ENCODE results near the gene RASA3.
"Not testable (repeated sequence)": the region's sequence is repeated elsewhere in the genome, so short reads cannot be mapped to it uniquely, and the experiment has no call there.

The RASA3 gene

DNA sequence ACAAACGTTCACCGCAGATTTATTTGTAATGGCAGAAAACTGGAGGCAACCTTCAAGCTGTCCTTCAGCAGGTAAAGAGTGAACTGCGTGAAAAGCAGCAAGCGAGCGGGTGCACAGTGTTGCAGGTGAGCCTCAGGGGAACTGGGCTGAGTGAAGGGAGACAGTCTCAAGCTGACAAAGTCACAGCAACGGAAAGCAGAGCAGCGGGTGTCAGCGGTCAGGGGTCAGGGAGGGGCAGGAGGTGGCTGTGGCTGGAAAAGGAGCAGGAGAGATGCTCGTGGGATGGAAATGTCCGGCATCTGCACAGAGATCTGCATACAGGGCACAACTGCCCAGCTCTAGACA lies 8.5 kb upstream of the RASA3 start:
- DNase-seq = no peak

DNA sequence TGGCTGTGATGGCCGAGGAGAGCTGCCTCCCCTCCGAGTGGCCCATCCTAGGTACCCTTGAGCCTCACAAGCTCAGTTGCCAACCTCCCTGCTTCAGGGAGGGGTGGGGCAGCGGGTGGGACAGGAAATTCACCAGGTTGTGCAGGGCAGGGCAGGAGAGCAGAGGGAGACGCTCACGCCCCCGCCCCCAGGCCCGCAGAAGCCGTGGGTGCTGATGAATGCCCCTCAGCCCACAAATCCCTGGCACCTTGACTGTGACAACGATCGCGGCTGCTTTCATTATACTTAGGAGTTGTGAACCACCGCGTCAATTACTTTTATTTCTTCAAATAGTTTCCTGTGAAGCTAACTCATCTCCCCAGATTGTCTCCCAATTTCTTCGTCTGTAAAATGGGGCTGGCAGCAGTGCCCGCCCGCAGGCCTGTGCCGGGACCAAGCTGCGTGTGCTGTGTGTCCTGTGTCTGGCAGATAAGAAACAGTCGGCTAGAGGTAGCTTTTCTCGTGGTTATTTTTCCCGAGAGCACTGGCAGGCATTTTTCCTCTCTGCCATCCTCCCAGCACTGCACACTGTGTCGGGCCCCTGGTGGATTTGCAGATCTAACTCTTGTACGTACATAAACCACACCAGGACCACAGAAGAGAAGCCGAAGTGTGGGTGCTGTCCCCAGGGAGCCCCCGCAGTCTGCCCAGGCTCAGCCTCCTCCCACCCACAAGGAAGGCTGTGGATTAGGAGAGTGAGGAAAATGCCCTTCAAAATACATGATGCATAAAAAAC lies 7.9 kb upstream of the RASA3 start:
- no peak for DNase-seq

DNA sequence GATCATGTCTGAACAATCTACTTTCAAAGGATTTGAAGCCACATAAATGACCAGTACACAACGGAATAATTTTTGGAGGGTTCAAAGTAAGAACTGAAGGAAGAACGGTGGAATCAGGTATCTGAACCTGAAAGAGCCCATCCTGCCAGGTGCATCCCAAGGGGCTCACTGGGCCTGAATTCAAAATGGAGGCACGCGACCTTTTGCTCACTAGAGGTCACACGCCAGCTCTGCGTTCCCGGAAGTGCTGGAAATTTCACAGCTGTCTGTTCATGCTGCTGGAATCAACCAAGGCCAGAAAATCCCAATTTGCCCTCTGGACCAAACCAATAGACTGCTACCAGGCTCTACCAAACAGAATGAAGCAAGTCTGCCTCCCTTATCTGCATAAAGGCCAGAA lies 4.2 kb upstream of the RASA3 start:
- no peak for DNase-seq

GRCh38 chr13:114135731-114136171 lies 3.3 kb upstream of the RASA3 start:
- no peak for DNase-seq

DNA sequence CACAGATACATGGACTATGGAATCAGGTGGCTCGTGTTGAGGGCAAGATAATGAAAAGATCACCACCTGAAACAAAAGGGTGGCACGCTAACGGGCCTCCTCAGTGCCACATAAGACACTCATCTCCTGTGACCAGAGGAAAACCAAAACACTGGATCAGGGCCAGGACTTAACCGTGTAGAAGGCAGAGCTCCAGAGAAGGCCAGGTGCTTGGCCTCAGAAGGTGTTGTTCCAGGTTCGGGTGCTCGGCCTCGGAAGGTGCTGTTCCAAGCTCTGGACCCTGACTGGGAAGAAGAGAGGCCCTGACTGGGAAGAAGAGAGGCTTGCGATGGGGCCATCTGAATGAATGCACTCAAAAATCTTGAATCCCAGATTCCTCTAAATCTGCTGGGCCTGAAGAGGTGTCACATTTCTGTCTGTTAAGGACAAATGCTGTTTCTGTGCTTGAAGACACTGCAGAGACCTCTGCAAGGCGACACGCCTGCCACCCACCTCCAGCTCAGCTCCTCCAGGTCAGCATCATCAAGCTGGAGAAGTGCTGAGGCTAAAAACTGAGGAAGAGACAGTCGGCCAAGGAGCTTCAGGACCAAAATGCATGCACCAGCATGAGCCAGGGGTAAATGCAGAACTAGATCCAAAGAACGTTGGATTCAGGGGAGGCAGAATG lies 2.7 kb upstream of the RASA3 start:
- no peak for DNase-seq

GRCh38 chr13:114134111-114134943 lies 1.9 kb upstream of the RASA3 start:
- no peak for DNase-seq

DNA sequence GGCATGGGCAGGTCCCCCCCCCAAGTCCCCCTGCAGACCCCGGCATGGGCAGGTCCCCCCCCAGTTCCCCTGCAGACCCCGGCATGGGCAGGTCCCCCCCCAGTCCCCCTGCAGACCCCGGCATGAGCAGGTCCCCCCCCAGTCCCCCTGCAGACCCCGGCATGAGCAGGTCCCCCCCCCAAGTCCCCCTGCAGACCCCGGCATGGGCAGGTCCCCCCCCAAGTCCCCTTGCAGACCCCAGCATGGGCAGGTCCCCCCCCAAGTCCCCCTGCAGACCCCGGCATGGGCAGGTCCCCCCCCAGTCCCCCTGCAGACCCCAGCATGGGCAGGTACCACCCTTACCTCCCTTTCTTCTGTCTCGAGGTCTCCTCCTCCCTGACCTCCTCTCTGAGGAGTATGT lies 1.1 kb upstream of the RASA3 start:
- not testable (repeated sequence) for DNase-seq

DNA sequence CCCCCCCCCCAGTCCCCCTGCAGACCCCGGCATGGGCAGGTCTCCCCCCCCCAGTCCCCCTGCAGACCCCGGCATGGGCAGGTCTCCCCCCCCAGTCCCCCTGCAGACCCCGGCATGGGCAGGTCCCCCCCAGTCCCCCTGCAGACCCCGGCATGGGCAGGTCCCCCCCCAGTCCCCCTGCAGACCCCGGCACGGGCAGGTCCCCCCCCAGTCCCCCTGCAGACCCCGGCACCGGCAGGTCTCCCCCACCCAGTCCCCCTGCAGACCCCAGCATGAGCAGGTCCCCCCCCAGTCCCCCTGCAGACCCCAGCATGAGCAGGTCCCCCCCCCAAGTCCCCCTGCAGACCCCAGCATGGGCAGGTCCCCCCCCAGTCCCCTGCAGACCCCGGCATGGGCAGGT lies 703 bp upstream of the RASA3 start:
- DNase-seq = not testable (repeated sequence)

DNA sequence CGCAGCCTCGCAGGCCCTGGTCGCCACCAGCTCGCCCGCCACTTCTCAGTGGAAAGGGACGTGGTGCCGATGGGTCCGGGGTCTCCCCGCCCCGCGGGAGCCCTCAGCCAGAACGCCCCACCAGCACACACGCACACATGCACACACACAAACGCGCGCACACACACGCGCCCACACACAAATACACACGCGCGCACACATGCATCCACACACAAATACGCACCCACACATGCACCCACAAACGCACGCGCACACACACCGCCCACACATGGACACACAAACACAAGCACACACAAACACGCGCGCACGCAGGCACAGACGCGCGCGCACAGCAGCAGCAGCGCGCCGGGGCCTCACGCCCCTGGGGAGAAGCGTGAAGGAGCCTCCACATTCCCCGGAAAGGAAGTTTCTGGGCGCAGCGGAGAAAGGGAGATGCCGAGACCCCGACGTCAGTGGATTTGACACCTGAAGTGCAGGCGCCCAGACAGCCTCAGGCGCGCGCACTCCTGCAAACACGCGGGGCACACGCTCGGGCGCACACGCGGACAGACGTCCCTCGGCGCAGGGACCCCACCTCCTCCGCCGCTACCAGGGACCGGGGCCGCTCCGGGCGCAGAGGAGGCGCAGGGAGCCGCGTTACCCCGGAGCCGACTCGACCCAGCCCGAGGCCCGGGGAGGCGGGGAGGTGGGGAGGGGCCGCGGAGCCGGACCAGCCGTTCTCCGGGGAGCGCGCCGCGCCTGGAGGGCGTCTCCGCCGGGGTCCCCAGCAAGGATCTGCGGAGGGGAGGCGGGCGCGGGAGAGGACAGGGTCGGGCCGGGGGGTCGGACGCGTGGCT lies 622 bp downstream of the RASA3 start:
- DNase-seq = no peak

DNA sequence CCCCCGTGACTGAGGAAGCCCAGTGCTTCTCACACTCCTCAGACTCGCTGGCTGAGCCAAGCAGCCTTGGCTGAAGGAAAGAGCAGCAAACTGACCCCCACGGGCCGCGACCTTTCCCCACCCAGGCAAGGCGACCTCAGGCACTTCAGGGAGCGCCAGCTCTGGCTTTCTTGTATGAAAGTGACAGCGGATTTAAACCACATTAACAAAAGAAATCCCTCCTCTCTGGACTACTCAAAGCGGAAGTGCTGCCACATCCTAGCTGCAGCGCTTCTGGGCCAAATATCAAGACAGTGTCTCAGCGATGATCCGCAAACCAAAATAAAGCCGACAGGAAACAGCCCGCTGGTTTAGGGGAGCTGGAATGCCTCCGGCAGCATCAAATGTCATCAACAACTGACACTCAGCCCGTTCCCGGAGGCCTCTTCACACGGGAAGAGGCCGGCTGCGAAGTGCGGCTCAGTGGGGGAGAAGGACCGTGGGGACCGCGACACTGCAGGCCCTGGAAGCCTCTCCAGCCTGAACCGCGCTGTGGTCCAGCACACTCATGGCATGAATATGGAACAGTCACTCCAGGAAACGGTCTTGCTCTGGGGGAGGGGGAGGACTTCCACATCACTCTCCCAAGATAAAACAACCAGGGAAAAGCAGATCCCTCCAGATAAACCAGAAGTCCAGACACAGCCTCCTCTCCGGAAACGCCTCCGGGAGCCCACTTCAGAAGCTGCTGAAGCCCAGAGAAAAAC lies 1.4 kb downstream of the RASA3 start:
- DNase-seq = no peak

GRCh38 chr13:114130131-114130836 lies 2.1 kb downstream of the RASA3 start:
- DNase-seq = no peak

DNA sequence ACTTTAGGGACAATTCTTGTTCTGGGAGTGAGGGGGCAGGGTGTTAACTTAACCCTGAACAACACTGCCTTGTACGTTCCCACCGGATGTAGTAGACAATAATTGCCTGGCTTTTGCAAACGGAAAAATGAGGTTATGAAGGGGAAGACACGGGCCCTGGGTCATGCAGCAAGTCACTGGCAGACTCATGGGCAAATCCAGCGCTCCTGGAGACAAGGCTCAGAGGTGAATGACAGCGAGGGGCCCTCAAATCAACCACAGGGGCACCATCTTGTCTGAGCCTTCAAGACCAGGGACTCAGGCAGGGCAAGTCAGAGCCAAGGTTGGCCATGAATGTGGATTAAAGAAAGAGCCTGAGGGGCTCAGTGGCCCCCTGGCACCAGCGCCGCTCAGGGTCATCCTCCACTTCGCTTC lies 2.8 kb downstream of the RASA3 start:
- no peak for DNase-seq

GRCh38 chr13:114128624-114129522 lies 3.5 kb downstream of the RASA3 start:
- DNase-seq = peak; percentile 86

DNA sequence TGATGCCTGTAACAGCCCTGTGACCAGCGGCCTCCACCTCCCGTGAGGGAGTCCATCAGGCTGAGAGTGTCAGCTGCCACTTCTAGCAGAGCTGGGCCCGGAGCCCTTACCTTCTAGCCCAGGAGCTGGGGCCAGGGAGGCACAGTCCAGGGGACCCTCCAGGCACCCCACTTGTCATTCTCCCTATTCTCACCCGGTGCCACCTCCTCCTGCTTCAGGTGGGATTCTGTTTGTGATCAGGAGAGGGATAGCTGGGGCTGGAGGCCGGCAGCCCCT lies 4.1 kb downstream of the RASA3 start:
- DNase-seq = no peak

DNA sequence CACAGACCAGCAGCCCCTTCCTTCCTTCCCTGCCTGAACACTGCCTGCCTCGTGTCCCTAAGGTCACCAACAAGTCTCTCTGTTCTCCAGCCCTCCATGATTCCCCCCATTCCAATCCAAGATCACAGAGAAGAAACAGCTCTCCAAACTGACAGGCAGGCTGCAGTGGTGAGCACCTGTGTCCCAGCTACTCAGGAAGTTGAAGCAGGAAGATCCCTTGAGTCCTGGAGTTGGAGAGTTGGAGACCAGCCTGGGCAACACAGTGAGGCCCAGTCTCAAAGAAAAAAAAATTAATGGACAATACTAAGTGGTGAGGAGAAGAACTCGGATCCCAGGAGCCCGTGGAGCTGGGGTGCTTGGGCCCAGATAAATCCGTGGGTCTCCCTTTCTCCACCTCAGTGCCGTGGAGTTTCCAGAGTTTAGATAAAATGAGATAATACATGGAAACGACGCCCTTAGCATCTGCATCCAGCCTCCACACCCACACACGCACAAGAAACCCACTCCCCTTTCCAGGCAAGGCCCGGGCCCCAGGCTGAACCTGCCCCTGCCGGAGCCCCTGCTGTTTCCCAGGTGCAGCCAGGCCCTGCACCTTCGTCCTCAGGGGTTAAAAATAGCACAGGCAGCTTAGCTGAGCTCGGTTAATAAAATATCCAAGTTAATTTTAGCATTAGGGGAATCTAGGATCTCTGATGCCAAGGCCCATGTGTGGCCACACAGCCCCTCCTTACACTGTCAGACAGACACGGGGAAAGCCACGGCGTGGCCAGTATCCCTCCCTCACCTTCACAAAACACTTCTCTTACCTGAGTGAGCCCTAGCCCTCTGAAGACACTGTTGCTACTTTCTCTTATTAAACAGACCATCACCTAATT lies 4.7 kb downstream of the RASA3 start:
- DNase-seq = no peak

- DNase-seq = no peak
Measured at GRCh38 chr13:114126789-114127472, 5.5 kb downstream of the RASA3 start.

DNA sequence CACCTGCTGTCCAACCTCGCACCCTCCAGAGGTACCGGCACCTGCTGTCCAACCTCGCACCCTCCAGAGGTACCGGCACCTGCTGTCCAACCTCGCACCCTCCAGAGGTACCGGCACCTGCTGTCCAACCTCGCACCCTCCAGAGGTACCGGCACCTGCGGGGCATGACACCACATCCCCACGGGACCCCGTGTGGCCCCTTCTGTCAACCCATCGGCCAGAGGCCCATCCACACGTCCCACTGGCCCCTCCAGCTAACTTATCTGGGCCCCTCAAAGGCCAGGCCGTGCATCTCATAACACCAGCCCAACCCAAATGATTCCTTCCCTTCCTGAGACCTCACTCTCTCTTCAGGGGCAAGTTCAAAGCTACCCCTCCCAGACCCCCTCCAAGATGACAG lies 6.3 kb downstream of the RASA3 start:
- not testable (repeated sequence) for DNase-seq

DNA sequence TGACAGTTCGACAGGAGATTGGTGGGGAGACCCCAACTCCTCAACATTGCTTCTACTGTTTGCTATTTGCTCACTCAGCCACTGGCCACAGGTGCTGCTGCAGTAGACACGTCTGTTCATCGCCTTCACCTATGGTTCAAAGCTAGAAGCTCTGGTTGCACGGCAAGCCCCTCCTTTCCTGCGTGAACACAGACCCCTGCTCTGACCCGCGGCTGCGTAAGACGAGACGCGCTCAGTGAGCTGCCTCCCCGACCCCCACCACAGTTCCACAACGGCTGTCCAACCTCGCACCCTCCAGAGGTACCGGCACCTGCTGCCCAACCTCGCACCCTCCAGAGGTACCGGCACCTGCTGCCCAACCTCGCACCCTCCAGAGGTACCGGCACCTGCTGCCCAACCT lies 6.8 kb downstream of the RASA3 start:
- DNase-seq = no peak

DNA sequence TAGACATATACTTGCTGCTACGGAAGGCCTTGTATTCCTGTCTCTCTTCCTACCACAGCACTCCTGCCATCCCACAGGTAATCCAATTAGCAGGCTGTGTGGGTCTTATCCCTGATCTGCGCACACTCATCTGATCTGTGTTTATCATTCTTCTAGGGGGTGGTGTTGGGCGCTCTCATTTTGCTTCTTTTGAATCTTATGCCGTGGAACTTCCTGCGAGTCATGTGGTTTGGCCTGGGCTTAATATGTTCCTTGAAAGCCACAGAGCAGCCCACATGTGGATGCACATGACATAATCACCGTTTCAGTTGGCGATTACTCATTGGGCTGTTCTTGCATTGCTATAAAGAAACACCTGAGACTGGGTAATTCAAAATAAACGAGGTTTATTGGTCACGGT lies 7.5 kb downstream of the RASA3 start:
- peak; percentile 66 for DNase-seq

All from activated T-cell treated with anti-CD3 and anti-CD28 coated beads for 4 hours (primary cell).